Activated CD4-positive, alpha-beta T cell treated with anti-CD3 and anti-CD28 coated beads, Interleukin-2, Interleukin-4, amounts not matched to agents 100 ng/mL and 50 ng/mL, durations not matched to agents 16 hours and 8 hours (primary cell): Measurements from ENCODE around the gene DENND6B.

Source experiments
- DNase-seq: peaks from one replicate; pipeline ENCODE4 v3.0.0-alpha.2; 2020; ENCODE audit warnings: low spot score

The DENND6B gene

DNA sequence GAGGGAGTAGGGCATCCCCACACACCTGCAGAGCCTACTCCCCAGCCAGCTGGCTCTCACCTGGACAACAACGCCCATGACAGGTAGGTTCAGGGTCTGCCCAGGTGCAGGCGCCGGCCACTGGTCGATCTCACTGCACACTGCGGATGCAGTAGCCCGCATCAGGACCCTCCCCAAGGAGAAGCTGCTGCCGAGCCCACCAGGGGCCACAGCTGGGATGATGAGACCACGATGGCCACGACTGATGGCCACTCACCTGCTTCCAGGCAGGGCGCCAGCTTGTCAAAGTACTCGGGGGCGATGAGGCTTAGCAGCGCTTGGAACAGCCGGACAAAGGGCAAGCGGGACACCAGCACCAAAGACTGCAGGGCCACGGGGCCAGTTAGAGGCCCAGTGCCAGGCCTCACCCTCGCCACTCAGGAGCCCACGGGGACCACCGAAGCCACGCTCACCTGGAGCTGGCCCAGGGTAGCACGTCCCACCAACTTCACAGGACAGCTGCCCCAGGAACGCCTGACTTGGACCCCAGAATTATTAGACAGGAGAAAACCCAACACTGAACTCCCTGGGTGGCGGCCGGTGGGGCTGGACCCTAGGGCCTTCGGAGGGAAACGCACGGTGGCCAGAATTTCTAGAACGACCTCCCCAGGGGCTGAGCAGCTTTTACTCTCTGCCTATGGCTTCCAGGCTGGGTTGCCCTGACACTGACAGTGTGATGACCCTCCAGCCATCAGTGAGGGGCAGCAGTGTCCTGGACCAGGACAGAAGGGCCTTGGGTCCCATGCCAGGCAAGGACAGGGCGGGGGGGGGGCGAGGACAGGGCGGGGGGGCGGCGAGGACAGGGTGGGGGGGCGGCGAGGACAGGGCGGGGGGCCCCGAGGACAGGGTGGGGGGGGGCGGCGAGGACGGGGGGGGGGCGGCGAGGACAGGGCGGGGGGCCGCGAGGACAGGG lies 10.4 kb downstream of the DENND6B start:
- DNase-seq = no peak

DNA sequence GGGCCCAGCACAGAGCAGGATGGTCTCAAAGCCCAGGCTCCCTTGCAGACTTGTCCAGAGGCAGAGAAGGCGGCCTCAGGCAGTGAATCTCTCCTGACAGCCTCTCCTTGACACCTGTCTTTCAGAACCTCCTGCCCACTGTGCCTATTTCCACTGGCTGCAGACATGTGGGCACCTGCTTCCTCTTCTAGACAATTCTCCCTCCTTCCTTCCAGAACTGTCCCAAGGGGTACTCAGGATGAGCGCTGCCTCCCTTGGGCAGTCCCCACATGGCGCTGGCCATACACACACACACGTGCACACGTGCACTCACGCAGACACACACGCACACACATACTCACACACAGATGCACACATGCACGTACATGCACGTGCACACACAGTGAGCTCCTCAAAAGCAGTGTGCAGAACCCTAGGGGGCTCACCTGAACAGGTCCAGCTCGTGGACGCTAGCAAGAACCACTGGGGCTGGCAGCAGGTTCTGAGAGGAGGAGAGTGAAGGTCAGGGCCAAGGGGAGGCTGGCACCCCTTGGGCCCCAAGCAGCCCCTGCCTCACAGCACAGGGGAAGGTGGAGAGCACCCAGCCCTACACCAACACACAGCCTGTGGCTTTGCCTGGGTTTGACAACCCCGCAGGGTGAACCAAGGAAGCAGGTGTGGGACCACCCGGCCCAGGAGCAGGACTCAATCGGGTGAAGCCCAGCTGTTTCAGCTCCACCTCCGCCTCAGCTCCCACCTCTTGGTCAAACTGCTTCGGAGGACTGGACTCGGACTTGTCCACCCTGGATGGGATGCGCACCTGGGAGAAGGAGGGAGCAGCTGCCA lies 11.3 kb downstream of the DENND6B start:
- DNase-seq = no peak

GRCh38 chr22:50314455-50315288 lies 12.1 kb downstream of the DENND6B start:
- peak; percentile 76 for DNase-seq

DNA sequence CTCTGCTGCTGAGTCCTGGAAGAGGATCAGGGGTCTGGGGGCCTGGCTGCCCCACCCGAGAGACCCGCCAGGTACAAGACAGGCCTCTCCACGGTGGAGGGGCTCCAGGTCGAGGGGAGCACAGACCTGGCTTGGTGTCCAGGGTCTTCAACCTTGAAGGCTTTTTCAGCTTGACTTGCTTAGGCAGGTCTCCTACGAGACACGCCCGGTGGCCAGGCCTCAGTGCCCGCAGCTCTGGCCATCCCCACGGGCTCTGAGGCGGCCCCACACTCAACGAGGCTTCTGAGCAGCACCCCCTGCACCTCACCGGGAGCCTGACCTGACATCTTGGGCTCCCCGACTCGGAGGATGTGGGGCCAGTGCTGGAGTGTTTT lies 12.7 kb downstream of the DENND6B start:
- DNase-seq = no peak

- DNase-seq = no peak
These were observed 13.2 kb downstream of the DENND6B start for GRCh38 chr22:50313600-50313999.

- DNase-seq = no peak
These were observed 13.8 kb downstream of the DENND6B start for GRCh38 chr22:50313021-50313420.

GRCh38 chr22:50312371-50312770 lies 14.4 kb downstream of the DENND6B start:
- no peak for DNase-seq

DNA sequence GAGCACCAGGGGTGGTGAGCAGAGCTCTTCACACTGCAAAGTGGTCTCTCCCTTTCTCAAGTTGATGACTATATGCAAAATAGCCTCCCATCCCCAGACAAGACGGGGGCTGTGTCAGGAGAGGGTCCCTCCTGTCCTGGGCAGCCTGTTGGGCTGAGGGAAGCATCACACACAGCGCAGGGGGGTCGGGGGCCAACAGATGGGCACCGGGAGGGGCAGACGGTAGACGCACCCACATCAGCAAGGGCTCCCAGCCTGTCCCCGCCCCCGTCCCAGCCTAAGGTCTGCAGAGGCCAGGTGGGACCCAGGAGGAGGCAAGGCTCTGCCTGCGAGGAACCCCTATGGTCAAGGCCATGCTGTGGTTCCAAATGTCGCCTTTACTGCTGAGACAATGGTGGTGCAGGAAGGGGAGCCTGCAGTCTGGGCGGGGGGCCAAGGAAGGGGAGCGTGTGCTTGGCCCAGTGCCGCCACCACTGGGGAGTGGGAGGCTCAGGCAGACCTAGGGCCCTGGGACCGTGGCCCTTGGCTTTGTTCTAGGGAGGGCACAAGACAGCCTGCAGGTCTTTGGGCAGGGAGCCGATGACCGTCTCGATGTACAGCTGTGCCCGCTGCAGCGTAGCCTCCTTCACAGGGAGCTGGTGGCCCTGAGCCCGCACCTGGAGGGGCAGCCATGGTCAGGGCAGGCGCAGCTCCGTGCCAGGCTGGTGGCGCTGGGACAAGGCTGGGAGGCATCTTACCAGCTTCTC lies 15.0 kb downstream of the DENND6B start:
- DNase-seq = no peak

GRCh38 chr22:50310949-50311444 lies 15.8 kb downstream of the DENND6B start:
- DNase-seq = no peak

DNA sequence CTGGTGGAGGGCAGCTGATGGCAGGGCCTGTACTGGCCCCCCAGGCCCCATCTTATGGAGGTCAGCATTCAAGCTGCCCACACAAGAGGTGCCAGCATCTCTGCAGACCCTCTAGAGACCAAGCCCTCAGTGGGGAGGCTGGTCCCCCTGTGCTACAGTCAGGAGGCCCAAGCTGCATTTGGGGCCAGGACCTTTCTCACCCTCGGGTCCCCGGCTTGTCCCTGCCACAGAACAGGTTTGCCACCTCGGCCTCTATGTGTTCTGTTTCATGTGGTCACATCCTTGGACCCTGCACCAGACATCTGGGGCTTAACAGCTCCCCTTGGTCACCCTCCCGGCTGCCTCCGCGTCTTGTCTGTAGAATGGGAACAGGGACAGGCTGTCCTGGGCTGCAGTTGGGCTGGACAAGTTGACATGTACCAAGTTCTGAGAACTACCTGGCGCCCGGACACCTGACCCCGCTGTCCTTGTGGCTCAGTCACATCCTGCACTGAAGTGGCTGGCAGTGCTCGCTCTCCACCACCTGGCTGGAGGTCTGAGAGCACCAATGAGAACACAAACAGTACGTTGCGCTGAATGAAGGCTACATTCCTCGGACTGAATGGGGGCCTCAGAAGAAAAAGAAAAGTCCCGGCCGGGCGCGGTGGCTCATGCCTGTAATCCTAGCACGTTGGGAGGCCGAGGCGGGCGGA lies 16.6 kb downstream of the DENND6B start:
- no peak for DNase-seq

DNA sequence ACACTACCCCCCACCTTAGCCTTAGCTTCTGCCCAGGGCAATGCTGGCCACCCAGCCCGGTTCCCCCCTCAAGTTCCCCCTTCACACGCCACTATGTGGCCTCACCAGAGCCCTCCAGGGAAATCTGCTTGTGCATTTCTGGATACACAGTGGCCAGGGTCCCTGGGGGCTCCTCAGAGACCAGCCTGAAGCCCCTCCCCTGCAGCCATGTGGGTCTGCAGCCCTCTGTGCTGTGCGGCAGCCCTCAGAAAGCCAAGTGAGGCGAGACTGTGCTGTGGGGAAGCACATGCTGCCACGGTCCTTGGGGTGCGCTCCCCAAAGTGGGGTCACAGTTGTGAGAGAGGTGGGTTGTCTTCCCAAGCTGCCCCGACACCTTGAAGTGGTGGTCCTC lies 17.2 kb downstream of the DENND6B start:
- DNase-seq = no peak

- DNase-seq = no peak
These were observed 17.7 kb downstream of the DENND6B start for GRCh38 chr22:50308986-50309600.

DNA sequence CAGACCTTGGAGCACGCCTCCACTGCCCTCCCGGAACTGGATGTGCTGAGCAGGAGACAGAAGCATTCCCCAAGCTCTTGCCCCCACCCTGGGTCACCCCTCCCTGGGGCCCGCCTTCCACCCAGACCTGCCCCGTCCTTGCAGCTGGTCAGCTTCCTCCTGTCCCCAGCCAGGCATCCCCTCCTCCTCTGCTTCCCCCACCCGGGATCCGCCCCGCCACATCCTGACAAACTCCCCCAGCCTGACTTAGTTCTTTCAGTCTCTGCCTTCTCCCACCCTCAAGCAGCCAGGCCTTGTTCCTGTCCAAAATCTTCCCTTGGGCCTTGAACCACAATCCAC lies 18.2 kb downstream of the DENND6B start:
- no peak for DNase-seq

DNA sequence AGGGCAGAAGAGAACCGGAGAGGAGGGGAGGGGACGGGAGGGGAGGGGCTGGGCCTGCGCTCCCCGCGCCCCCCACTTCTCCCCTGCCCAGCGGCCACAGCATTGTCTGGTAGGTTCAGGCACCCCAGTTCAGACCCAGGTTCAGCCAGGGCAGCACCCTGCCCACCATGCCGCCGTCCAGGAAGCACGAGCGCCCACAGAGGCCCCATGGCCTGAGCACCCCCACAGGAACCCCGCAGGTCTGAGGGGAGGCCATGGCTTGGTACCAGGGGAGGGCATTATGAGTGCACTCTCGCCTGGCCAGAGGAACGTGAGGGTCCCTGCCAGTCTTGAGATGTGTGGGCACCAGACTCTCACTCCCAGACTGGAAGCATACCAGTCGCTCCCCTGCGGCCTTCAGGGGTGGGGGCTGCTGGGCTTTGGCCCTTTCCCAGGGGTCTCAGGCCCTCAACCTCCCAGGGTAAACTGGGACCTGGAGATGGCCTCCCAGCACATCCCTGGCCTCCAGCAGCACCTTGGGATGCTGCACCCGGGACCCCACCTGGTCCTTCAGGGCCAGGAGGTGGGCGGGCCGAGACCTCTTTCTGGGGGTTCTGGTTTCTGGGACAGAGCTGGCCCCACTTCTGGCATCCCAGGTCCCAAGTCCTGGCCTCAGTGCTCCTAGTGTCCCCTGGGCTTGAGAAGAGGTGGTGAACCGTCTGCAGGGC lies 18.8 kb downstream of the DENND6B start:
- DNase-seq = no peak

DNA sequence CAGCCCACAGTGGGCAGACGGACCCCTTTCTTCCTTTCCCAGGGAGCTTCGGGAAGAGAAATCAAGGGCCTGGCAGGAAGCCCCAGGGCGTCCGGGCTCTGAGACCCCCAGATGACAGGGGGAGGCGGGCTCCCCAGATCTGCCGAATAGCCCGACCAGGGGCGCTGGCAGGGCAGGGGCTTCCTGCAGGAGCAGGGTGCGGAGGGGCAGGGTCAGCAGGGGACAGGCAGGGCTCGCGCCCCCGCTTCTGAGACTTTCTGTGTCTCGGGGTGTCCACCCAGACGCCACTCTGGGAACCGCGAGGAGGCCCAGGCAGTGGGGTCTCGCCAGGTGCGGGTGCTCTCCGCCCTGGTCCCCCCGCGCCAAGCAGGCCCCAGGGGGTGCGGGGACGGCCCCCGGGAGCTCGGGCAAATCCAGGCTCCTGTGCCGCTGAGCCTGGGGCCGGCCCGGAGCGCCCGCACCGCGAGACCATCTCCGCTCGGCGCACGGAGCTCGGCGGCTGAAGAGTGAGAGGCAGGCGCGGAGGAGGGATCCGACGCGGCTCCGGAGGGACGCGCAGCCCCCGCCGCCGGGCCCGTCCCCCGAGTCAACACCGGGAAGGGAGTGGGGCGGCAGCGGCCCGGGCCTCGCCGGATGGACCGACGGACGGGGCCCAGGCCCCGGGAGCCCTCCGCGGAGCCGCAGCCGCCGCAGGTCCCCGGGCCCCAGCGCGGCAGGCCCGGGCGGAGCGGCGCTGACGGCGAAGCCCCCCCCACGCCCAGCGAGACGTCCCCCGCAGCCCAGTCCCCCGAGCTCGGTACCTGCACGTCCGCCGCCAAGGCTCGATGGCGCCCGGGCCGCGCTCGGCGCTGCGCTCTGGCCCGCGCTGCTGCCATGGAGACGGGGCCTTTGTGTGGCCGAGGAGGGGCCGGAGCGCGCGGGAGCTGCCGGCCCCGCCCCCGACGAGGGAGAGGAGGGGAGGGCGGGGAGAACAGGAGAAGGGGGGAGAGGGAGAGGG lies 19.8 kb downstream of the DENND6B start, which contains the start of gene PLXNB2:
Gene PLXNB2, minus strand, starts transcription at position 894 of the 997 bp plus-strand sequence. CDS start 17,062 bp downstream, outside the sequence.
- peak; percentile 19 for DNase-seq

GRCh38 chr22:50305923-50306566 lies 20.8 kb downstream of the DENND6B start:
- peak; percentile 10 for DNase-seq

GRCh38 chr22:50305393-50305922 lies 21.4 kb downstream of the DENND6B start:
- no peak for DNase-seq
